ENCODE results near the gene TMIGD1.

- TF ChIP-seq, protein P1, sequence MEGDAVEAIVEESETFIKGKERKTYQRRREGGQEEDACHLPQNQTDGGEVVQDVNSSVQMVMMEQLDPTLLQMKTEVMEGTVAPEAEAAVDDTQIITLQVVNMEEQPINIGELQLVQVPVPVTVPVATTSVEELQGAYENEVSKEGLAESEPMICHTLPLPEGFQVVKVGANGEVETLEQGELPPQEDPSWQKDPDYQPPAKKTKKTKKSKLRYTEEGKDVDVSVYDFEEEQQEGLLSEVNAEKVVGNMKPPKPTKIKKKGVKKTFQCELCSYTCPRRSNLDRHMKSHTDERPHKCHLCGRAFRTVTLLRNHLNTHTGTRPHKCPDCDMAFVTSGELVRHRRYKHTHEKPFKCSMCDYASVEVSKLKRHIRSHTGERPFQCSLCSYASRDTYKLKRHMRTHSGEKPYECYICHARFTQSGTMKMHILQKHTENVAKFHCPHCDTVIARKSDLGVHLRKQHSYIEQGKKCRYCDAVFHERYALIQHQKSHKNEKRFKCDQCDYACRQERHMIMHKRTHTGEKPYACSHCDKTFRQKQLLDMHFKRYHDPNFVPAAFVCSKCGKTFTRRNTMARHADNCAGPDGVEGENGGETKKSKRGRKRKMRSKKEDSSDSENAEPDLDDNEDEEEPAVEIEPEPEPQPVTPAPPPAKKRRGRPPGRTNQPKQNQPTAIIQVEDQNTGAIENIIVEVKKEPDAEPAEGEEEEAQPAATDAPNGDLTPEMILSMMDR (conservative IDR thresholded peaks at IDR 0.05 in 1 of 2, IDR thresholded peaks at IDR 0.05 in 1 of 2; ENCODE audit: low read depth in 1 of 2, low read length in 2 of 2): no peak
- no peak for TF ChIP-seq EZH2 (IDR thresholded peaks at IDR 0.05; ENCODE audit: low read length, missing control alignments)
These were observed 12.5 kb upstream of the TMIGD1 start for GRCh38 chr17:30346221-30346795.
